HepG2 (cell line): ENCODE data around the gene NOXA1. TPM values are rescaled to one million over a fixed set of nuclear protein-coding genes. Genes with fewer than 3 reads are reported as not detected.

Source experiments
- CEBPB ChIP-seq: IDR thresholded peaks from 2 replicates; pipeline ENCODE4 v1.6.1; 2011; ENCODE audit warnings: low read depth, low read length, improper control_type of control experiment, borderline replicate concordance
- FOXK1 ChIP-seq: sonication (generic); formaldehyde crosslinking; IDR thresholded peaks from 2 replicates; pipeline ENCODE4 v1.4.0; 2020; ENCODE audit warnings: low read depth, missing genetic modification reagents, borderline replicate concordance
- HIC2 ChIP-seq: sonication (generic); formaldehyde crosslinking; IDR thresholded peaks from 2 replicates; pipeline ENCODE4 v1.9.0; 2022; ENCODE audit warnings: low read depth, missing genetic modification reagents
- HIVEP1 ChIP-seq: sonication (generic); formaldehyde crosslinking; IDR thresholded peaks from 2 replicates; pipeline ENCODE4 v1.4.0; 2020; ENCODE audit warnings: mild to moderate bottlenecking, missing genetic modification reagents
- KDM2A ChIP-seq: sonication (generic); formaldehyde crosslinking; IDR thresholded peaks from 2 replicates; pipeline ENCODE4 v1.4.0; 2020; ENCODE audit warnings: low read depth, missing genetic modification reagents, borderline replicate concordance
- MAF1 ChIP-seq: sonication (generic); formaldehyde crosslinking; IDR thresholded peaks from 2 replicates; pipeline ENCODE4 v1.5.0; 2020; ENCODE audit warnings: missing genetic modification reagents, borderline replicate concordance
- NPAS2 ChIP-seq: sonication (generic); formaldehyde crosslinking; IDR thresholded peaks from 2 replicates; pipeline ENCODE4 v1.8.0; 2022; ENCODE audit warnings: mild to moderate bottlenecking, missing genetic modification reagents, borderline replicate concordance
- PPARG ChIP-seq: conservative IDR thresholded peaks from 2 replicates; pipeline ENCODE4 v1.6.1; 2016; ENCODE audit warnings: missing biosample characterization, missing genetic modification reagents
- SKI ChIP-seq: fragments of 450-650 bp; IDR thresholded peaks from one replicate; pipeline ENCODE4 v1.6.1; 2018; ENCODE audit warnings: mild to moderate bottlenecking; ENCODE audit not compliant: partially characterized antibody
- SNAPC5 ChIP-seq: sonication (generic); formaldehyde crosslinking; IDR thresholded peaks from 2 replicates; pipeline ENCODE4 v1.8.1; 2023; ENCODE audit warnings: mild to moderate bottlenecking, missing genetic modification reagents, borderline replicate concordance
- SP5 ChIP-seq: IDR thresholded peaks from 2 replicates; pipeline ENCODE4 v1.6.1; 2016; ENCODE audit warnings: low read depth, borderline replicate concordance
- STAG1 ChIP-seq: sonication (generic); formaldehyde crosslinking; IDR thresholded peaks from 2 replicates; pipeline ENCODE4 v1.4.0; 2020; ENCODE audit warnings: missing genetic modification reagents
- TCF12 ChIP-seq, 2 experiments: fragments of 450-650 bp in 1 of 2; sonication (generic) in 1 of 2; formaldehyde crosslinking in 1 of 2; IDR thresholded peaks; 2 replicates each; pipeline versions ENCODE4 v1.6.1 to v1.8.0; 2017 to 2022; ENCODE audit warnings: antibody characterized with exemption in 1 of 2, mild to moderate bottlenecking in 1 of 2, missing genetic modification reagents in 1 of 2, moderate library complexity in 1 of 2
- ZBTB7A ChIP-seq: sonication (generic); formaldehyde crosslinking; IDR thresholded peaks from 2 replicates; pipeline ENCODE4 v1.8.0; 2022; ENCODE audit warnings: mild to moderate bottlenecking, missing genetic modification reagents
- ZNF121 ChIP-seq: sonication (generic); formaldehyde crosslinking; IDR thresholded peaks from 2 replicates; pipeline ENCODE4 v1.5.0; 2020; ENCODE audit warnings: mild to moderate bottlenecking, missing genetic modification reagents
- ZNF160 ChIP-seq: sonication (generic); formaldehyde crosslinking; IDR thresholded peaks from 2 replicates; pipeline ENCODE4 v1.8.0; 2022; ENCODE audit warnings: mild to moderate bottlenecking, inconsistent platforms, missing genetic modification reagents
- ZNF451 ChIP-seq: sonication (generic); formaldehyde crosslinking; IDR thresholded peaks from 2 replicates; pipeline ENCODE4 v1.5.0; 2020; ENCODE audit warnings: mild to moderate bottlenecking, missing genetic modification reagents
- ZNF777 ChIP-seq: sonication (generic); formaldehyde crosslinking; IDR thresholded peaks from 2 replicates; pipeline ENCODE4 v1.4.0; 2020; ENCODE audit warnings: missing genetic modification reagents
- ZNF790 ChIP-seq: sonication (generic); formaldehyde crosslinking; IDR thresholded peaks from 2 replicates; pipeline ENCODE4 v1.8.0; 2022; ENCODE audit warnings: missing genetic modification reagents, mild to moderate bottlenecking, borderline replicate concordance
- polyA plus RNA-seq, 8 experiments: library from polyadenylated mRNA; depleted of rRNA in 3 of 8; stranded (reverse) in 7 of 8; unstranded in 1 of 8; fragments of >200 nt; fragmentation: Illumina TruSeq in 4 of 8; extraction: Trizol in 4 of 8; gene quantifications; 2 replicates each; pipeline versions ENCODE4 v1.2.1 to v1.2.3, GENCODE V29; 2011 to 2016; ENCODE audit warnings: low read depth in 4 of 8, missing spikeins in 1 of 8, mixed read lengths in 1 of 8; ENCODE audit not compliant: insufficient read depth in 1 of 8
- total RNA-seq, 5 experiments: library from RNA; depleted of rRNA; stranded (reverse); fragments of >200 nt; fragmentation: Illumina TruSeq; extraction: Trizol; gene quantifications; 2 replicates each; pipeline ENCODE4 v1.2.3, GENCODE V29; 2016; ENCODE audit warnings: low read depth in 1 of 5
- TF ChIP-seq, protein P1 (sequence below): sonication (generic); formaldehyde crosslinking; IDR thresholded peaks from 2 replicates; pipeline ENCODE4 v1.5.0; 2020; ENCODE audit warnings: mild to moderate bottlenecking, missing genetic modification reagents
- TF ChIP-seq, protein P2 (sequence below), 2 experiments: sonication (generic) in 1 of 2; formaldehyde crosslinking in 1 of 2; IDR thresholded peaks; 2 replicates each; pipeline versions ENCODE4 v1.4.0 to v1.6.1; 2018 to 2020; ENCODE audit warnings: missing genetic modification reagents in 2 of 2, borderline replicate concordance in 1 of 2, low read depth in 1 of 2, mild to moderate bottlenecking in 1 of 2, missing biosample characterization in 1 of 2
- TF ChIP-seq, protein P3 (sequence below): sonication (generic); IDR thresholded peaks from 2 replicates; pipeline ENCODE4 v1.6.1; 2016; ENCODE audit warnings: low read depth, borderline replicate concordance

NOXA1 gene
- total and polyA plus RNA-seq, 2 of the 13 experiments (the other 11 are each of a cell fraction or from before 2014, with no cell fraction given): 0.78 to 1.2 TPM

- no peak for TF ChIP-seq CEBPB
- peak; percentile 62; the same call in 1 of the 2 replicates for TF ChIP-seq SP5 (CRISPR knock-in tag)
- no peak for TF ChIP-seq NPAS2
- TF ChIP-seq ZNF160 (CRISPR knock-in tag): peak; percentile 62; the same call in 1 of the 2 replicates
- TF ChIP-seq KDM2A: 0 out of 2 replicates have a peak, but pooled peaks have one; percentile 16
- 0 out of 2 replicates have a peak, but pooled peaks have one; percentile 68 for TF ChIP-seq ZNF121 (CRISPR knock-in tag)
- TF ChIP-seq ZNF451: peak; percentile 97
- TF ChIP-seq ZBTB7A: peak; percentile 90; the same call in 1 of the 2 replicates
- TF ChIP-seq TCF12 (IDR thresholded peaks at IDR 0.05): no peak
- TF ChIP-seq TCF12 (CRISPR knock-in tag; IDR thresholded peaks at IDR 0.05): peak; percentile 74; the same call in 1 of the 2 replicates
- peak; percentile 96 for TF ChIP-seq HIC2 (CRISPR knock-in tag)
- TF ChIP-seq ZNF777 (CRISPR knock-in tag): no peak
- TF ChIP-seq PPARG (CRISPR knock-in tag): no peak; the same call in 1 of the 2 replicates
- peak; percentile 83 for TF ChIP-seq SKI
- TF ChIP-seq, protein P1, sequence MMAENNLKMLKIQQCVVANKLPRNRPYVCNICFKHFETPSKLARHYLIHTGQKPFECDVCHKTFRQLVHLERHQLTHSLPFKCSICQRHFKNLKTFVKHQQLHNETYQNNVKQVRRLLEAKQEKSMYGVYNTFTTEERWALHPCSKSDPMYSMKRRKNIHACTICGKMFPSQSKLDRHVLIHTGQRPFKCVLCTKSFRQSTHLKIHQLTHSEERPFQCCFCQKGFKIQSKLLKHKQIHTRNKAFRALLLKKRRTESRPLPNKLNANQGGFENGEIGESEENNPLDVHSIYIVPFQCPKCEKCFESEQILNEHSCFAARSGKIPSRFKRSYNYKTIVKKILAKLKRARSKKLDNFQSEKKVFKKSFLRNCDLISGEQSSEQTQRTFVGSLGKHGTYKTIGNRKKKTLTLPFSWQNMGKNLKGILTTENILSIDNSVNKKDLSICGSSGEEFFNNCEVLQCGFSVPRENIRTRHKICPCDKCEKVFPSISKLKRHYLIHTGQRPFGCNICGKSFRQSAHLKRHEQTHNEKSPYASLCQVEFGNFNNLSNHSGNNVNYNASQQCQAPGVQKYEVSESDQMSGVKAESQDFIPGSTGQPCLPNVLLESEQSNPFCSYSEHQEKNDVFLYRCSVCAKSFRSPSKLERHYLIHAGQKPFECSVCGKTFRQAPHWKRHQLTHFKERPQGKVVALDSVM: peak; percentile 86
- TF ChIP-seq, protein P2, sequence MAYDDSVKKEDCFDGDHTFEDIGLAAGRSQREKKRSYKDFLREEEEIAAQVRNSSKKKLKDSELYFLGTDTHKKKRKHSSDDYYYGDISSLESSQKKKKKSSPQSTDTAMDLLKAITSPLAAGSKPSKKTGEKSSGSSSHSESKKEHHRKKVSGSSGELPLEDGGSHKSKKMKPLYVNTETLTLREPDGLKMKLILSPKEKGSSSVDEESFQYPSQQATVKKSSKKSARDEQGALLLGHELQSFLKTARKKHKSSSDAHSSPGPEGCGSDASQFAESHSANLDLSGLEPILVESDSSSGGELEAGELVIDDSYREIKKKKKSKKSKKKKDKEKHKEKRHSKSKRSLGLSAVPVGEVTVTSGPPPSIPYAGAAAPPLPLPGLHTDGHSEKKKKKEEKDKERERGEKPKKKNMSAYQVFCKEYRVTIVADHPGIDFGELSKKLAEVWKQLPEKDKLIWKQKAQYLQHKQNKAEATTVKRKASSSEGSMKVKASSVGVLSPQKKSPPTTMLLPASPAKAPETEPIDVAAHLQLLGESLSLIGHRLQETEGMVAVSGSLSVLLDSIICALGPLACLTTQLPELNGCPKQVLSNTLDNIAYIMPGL (CRISPR knock-in tag; IDR thresholded peaks at IDR 0.05; ENCODE audit: borderline replicate concordance in 1 of 2, low read depth in 1 of 2): peak; percentile 68 to 69; a peak in 3 of 4 replicates
- TF ChIP-seq, protein P3, sequence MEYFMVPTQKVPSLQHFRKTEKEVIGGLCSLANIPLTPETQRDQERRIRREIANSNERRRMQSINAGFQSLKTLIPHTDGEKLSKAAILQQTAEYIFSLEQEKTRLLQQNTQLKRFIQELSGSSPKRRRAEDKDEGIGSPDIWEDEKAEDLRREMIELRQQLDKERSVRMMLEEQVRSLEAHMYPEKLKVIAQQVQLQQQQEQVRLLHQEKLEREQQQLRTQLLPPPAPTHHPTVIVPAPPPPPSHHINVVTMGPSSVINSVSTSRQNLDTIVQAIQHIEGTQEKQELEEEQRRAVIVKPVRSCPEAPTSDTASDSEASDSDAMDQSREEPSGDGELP: peak; percentile 80
- peak; percentile 62; the same call in 1 of the 2 replicates for TF ChIP-seq ZNF790 (CRISPR knock-in tag)
- peak; percentile 87 for TF ChIP-seq HIVEP1
- no peak for TF ChIP-seq MAF1 (CRISPR knock-in tag)
- peak; percentile 87 for TF ChIP-seq FOXK1
- no peak for TF ChIP-seq STAG1
- TF ChIP-seq SNAPC5 (CRISPR knock-in tag): peak; percentile 72; the same call in 1 of the 2 replicates
Measured at GRCh38 chr9:137454597-137455358, 31.6 kb downstream of the NOXA1 start (continued).
